ENCODE measurements around the gene TRIM56. TPM values are rescaled to one million over a fixed set of nuclear protein-coding genes. Genes with fewer than 3 reads are reported as not detected.

Gene TRIM56
- total and polyA plus RNA-seq, 2 of the 4 experiments (the other 2 are of a cell fraction) = 3.9 to 5.9 TPM

- Histone ChIP-seq H3K36me3 (ENCODE audit: control insufficient read depth, insufficient read depth, low read length) (no peaks in the 10 kb centered on the region), H2BK120ac (ENCODE audit: low read depth, low read length) (peak overlapping the region; percentile 50; the same call in 1 of the 2 replicates), H3K4me3 (ENCODE audit: insufficient read depth, low read depth, low read length) (no peak overlapping the region), H4K5ac (ENCODE audit: low read depth, low read length) (no peak overlapping the region), H3K18ac (ENCODE audit: low read depth, low read length) (no peak overlapping the region), H3K56ac (ENCODE audit: extremely low read depth, insufficient read depth, low read length) (no peak overlapping the region), H3K9me3 (ENCODE audit: control insufficient read depth, insufficient read depth, low read length) (no peaks in the 10 kb centered on the region), H3K23ac (ENCODE audit: low read depth, low read length) (no peak overlapping the region), H2BK20ac (ENCODE audit: low read depth, low read length) (peak overlapping the region; percentile 49; the same call in 1 of the 2 replicates), H3K4ac (ENCODE audit: low read depth, low read length) (peak overlapping the region; percentile 74), H2BK5ac (ENCODE audit: low read depth, low read length, poor library complexity, severe bottlenecking) (no peak overlapping the region), H2AK9ac (replicated peaks; ENCODE audit: low read depth, low read length, poor library complexity) (peak overlapping the region; percentile 50), H3K79me1 (ENCODE audit: low read depth in 1 of 2, low read length in 2 of 2) (peaks cover 0 to 6% of the 10 kb centered on the region in 2 experiments; a peak in 1 of 4 replicates), H2BK15ac (ENCODE audit: low read depth, low read length) (no peak overlapping the region), H3K14ac (replicated peaks; ENCODE audit: low read depth, low read length) (peak overlapping the region; percentile 45), H4K91ac (ENCODE audit: insufficient read depth, low read depth, low read length) (peak overlapping the region; percentile 76; the same call in 1 of the 2 replicates), H3K9ac (ENCODE audit: low read depth, low read length) (no peak overlapping the region), H3K4me1 (ENCODE audit: control insufficient read depth, insufficient read depth, low read length) (peaks cover 9% of the 10 kb centered on the region), H2AFZ (replicated peaks; ENCODE audit: low read length, poor library complexity) (peak overlapping the region; percentile 23), H3K27ac (ENCODE audit: insufficient read depth, low read length) (no peak overlapping the region), H4K20me1 (ENCODE audit: insufficient read depth, low read length) (no peaks in the 10 kb centered on the region), H4K8ac (ENCODE audit: low read depth in 2 of 2, low read length in 2 of 2) (peak overlapping the region; percentile 4 to 74; a peak in 2 of 4 replicates), H3K4me2 (ENCODE audit: low read depth, low read length) (no peak overlapping the region), H3K9me1 (ENCODE audit: insufficient read depth, low read length) (peaks cover 11% of the 10 kb centered on the region), H2AK5ac (ENCODE audit: low read depth, low read length) (peak overlapping the region; percentile 81), H3K27me3 (ENCODE audit: control insufficient read depth, insufficient read depth, low read length) (no peaks in the 10 kb centered on the region)
- intact Hi-C loops (cut with micrococcal nuclease) = no loop called here
- no TSS peak for BruUV-seq (replicated peaks)
- ChIA-PET CTCF (interaction anchor here (0.6 to 0.9 kb wide), 3 partner anchors 14 to 75 kb away, joined by 3 to 6 read pairs (median 3); no protein-coding TSS in a partner anchor), POLR2A (ENCODE audit: unreplicated experiment) (interaction anchor here (0.8 kb wide), 1 partner anchor 12 kb away, joined by 7 read pairs; no protein-coding TSS in a partner anchor)
- DNase-seq (no peak), ATAC-seq (ENCODE audit: low read depth) (no peak)
- no CpG with 5 or more reads among the region's 5 CpGs for WGBS, 2 experiments (ENCODE audit: extremely low coverage in 2 of 2, insufficient read length in 1 of 2)
- dilution Hi-C loops (cut with HindIII; ENCODE audit: low sequenced_read_pairs, unreplicated experiment) = no loop called here
- in situ Hi-C loops (cut with MboI; ENCODE audit: low sequenced_read_pairs) = loop anchor here (25.0 kb wide), 1 partner anchor 674 kb away; the partner anchor contains the start of genes MEPCE, PPP1R35 and ZCWPW1
- TF ChIP-seq BHLHE40 (IDR thresholded peaks at IDR 0.05; ENCODE audit: low read depth, low read length) (no peak), USF2 (IDR thresholded peaks at IDR 0.05; ENCODE audit: low read depth, low read length) (no peak), NFE2L2 (IDR thresholded peaks at IDR 0.05; ENCODE audit: low read depth, low read length) (no peak), RFX5 (IDR thresholded peaks at IDR 0.05; ENCODE audit: low read depth, low read length) (no peak), ELK1 (IDR thresholded peaks at IDR 0.05; ENCODE audit: borderline replicate concordance, low read depth, low read length) (no peak)
Measured at GRCh38 chr7:101111261-101111660, 26.0 kb downstream of the TRIM56 start.

Data from IMR-90 (cell line).